HepG2 (cell line): Measurements from ENCODE around the gene SRPK3. TPM values are rescaled to one million over a fixed set of nuclear protein-coding genes. Genes with fewer than 3 reads are reported as not detected.
A peak's percentile ranks its signal among the peaks of the same experiment; 100 is the strongest.

Experiments used
- ETV5 ChIP-seq: IDR thresholded peaks from 2 replicates; pipeline ENCODE4 v1.6.1; 2018; ENCODE audit warnings: missing biosample characterization, missing genetic modification reagents, inconsistent platforms, borderline replicate concordance
- HCFC1 ChIP-seq: fragments of 150-350 bp; IDR thresholded peaks from 2 replicates; pipeline ENCODE4 v1.6.1; 2014; ENCODE audit warnings: low read depth, low read length
- SCMH1 ChIP-seq: sonication (generic); formaldehyde crosslinking; IDR thresholded peaks from 2 replicates; pipeline ENCODE4 v1.9.0; 2021; ENCODE audit warnings: missing genetic modification reagents, mild to moderate bottlenecking, borderline replicate concordance
- TAF1 ChIP-seq: sonication (generic); formaldehyde crosslinking; IDR thresholded peaks from 2 replicates; pipeline ENCODE4 v1.4.0; 2020; ENCODE audit warnings: missing genetic modification reagents
- TCF7L2 ChIP-seq: IDR thresholded peaks from 2 replicates; pipeline ENCODE4 v1.6.1; 2011; ENCODE audit warnings: mild to moderate bottlenecking, low read depth, low read length, moderate library complexity
- TMF1 ChIP-seq: sonication (generic); formaldehyde crosslinking; IDR thresholded peaks from 2 replicates; pipeline ENCODE4 v1.8.1; 2022; ENCODE audit warnings: low read depth, missing genetic modification reagents
- TOPORS ChIP-seq: sonication (generic); formaldehyde crosslinking; IDR thresholded peaks from 2 replicates; pipeline ENCODE4 v1.8.0; 2023; ENCODE audit warnings: mild to moderate bottlenecking, missing genetic modification reagents
- YY1 ChIP-seq: IDR thresholded peaks from 2 replicates; pipeline ENCODE4 v1.6.1; 2011; ENCODE audit warnings: low read length, low read depth, moderate library complexity, mild to moderate bottlenecking; ENCODE audit not compliant: insufficient read depth, insufficient replicate concordance
- ZNF274 ChIP-seq: sonication (generic); formaldehyde crosslinking; IDR thresholded peaks from 2 replicates; pipeline ENCODE4 v1.5.1; 2020; ENCODE audit warnings: mild to moderate bottlenecking, missing genetic modification reagents
- ZNF709 ChIP-seq: sonication (generic); formaldehyde crosslinking; IDR thresholded peaks from 2 replicates; pipeline ENCODE4 v1.5.0; 2020; ENCODE audit warnings: mild to moderate bottlenecking, missing genetic modification reagents
- polyA plus RNA-seq, 8 experiments: library from polyadenylated mRNA; depleted of rRNA in 3 of 8; stranded (reverse) in 7 of 8; unstranded in 1 of 8; fragments of >200 nt; fragmentation: Illumina TruSeq in 4 of 8; extraction: Trizol in 4 of 8; gene quantifications; 2 replicates each; pipeline versions ENCODE4 v1.2.1 to v1.2.3, GENCODE V29; 2011 to 2016; ENCODE audit warnings: low read depth in 4 of 8, missing spikeins in 1 of 8, mixed read lengths in 1 of 8; ENCODE audit not compliant: insufficient read depth in 1 of 8
- total RNA-seq, 5 experiments: library from RNA; depleted of rRNA; stranded (reverse); fragments of >200 nt; fragmentation: Illumina TruSeq; extraction: Trizol; gene quantifications; 2 replicates each; pipeline ENCODE4 v1.2.3, GENCODE V29; 2016; ENCODE audit warnings: low read depth in 1 of 5
- TF ChIP-seq, protein P1 (sequence below), 2 experiments: sonication (generic) in 1 of 2; formaldehyde crosslinking in 1 of 2; IDR thresholded peaks; 2 replicates each; pipeline versions ENCODE4 v1.6.1 to v1.9.0; 2014 to 2022; ENCODE audit warnings: antibody characterized with exemption in 1 of 2, borderline replicate concordance in 1 of 2, inconsistent platforms in 1 of 2, low read depth in 1 of 2, missing genetic modification reagents in 1 of 2
- TF ChIP-seq, protein P2 (sequence below): sonication (generic); formaldehyde crosslinking; IDR thresholded peaks from 2 replicates; pipeline ENCODE4 v1.4.0; 2020; ENCODE audit warnings: missing genetic modification reagents
- TF ChIP-seq, protein P3 (sequence below), 2 experiments: fragments of 450-650 bp in 1 of 2; sonication (generic) in 1 of 2; formaldehyde crosslinking; IDR thresholded peaks; 2 replicates each; pipeline versions ENCODE4 v1.5.0 to v1.8.0; 2020 to 2022; ENCODE audit warnings: mild to moderate bottlenecking in 1 of 2, missing genetic modification reagents in 1 of 2
- TF ChIP-seq, protein P4 (sequence below): sonication (generic); formaldehyde crosslinking; IDR thresholded peaks from 2 replicates; pipeline ENCODE4 v1.8.1; 2022; ENCODE audit warnings: mild to moderate bottlenecking, missing genetic modification reagents
- TF ChIP-seq, protein P5 (sequence below): sonication (generic); formaldehyde crosslinking; IDR thresholded peaks from 2 replicates; pipeline ENCODE4 v1.9.0; 2021; ENCODE audit warnings: missing genetic modification reagents, borderline replicate concordance

Gene SRPK3
- total and polyA plus RNA-seq, 2 of the 13 experiments (the other 11 are each of a cell fraction or from before 2014, with no cell fraction given) = 0.22 to 0.30 TPM

DNA sequence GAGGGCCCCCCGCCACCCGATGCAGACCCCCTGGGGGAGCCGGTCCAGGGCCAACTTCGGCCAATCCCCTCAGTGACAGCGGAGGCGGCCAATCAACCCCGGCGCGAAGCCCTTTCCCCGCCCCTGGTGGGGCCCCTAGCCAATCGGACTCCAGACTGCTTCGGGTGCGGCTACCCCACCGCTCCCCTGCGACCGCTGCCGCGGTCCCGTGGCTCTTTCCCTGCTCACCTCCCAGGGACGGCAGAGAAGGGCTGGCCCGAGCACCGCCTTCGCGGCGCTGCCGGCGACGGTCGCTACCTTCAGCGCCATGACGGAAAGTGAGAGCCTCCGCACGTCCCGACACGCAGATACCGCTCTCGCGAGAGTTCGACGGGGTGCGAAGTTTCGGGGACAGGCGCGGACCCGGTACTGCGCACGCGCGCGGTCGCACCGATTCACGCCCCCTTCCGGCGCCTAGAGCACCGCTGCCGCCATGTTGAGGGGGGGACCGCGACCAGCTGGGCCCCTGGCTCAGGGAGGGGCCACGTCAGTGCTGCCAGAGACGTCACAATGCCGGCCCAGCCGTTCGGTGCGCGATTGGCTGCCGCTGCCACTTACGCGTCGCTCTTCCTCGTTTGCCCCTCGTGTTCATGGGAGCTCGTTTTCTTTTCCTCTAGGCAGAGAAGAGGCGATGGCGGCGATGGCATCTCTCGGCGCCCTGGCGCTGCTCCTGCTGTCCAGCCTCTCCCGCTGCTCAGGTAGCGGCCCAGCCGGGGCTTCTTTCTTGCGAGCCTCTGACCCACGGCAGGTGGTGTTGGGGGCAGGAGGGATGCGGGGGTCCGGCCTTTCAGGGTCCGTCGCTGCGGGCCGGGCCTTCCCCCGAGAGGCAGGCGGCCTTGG is 13.4 kb downstream of the SRPK3 start, which contains the start of the genes IDH3G and SSR4 (continued):
- TF ChIP-seq, protein P1, sequence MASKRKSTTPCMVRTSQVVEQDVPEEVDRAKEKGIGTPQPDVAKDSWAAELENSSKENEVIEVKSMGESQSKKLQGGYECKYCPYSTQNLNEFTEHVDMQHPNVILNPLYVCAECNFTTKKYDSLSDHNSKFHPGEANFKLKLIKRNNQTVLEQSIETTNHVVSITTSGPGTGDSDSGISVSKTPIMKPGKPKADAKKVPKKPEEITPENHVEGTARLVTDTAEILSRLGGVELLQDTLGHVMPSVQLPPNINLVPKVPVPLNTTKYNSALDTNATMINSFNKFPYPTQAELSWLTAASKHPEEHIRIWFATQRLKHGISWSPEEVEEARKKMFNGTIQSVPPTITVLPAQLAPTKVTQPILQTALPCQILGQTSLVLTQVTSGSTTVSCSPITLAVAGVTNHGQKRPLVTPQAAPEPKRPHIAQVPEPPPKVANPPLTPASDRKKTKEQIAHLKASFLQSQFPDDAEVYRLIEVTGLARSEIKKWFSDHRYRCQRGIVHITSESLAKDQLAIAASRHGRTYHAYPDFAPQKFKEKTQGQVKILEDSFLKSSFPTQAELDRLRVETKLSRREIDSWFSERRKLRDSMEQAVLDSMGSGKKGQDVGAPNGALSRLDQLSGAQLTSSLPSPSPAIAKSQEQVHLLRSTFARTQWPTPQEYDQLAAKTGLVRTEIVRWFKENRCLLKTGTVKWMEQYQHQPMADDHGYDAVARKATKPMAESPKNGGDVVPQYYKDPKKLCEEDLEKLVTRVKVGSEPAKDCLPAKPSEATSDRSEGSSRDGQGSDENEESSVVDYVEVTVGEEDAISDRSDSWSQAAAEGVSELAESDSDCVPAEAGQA (IDR thresholded peaks at IDR 0.05; ENCODE audit: low read depth) = peak; percentile 97
- TF ChIP-seq, protein P1 (CRISPR knock-in tag; IDR thresholded peaks at IDR 0.05; ENCODE audit: borderline replicate concordance) = no peak; the same call in 1 of the 2 replicates
- TF ChIP-seq, protein P2, sequence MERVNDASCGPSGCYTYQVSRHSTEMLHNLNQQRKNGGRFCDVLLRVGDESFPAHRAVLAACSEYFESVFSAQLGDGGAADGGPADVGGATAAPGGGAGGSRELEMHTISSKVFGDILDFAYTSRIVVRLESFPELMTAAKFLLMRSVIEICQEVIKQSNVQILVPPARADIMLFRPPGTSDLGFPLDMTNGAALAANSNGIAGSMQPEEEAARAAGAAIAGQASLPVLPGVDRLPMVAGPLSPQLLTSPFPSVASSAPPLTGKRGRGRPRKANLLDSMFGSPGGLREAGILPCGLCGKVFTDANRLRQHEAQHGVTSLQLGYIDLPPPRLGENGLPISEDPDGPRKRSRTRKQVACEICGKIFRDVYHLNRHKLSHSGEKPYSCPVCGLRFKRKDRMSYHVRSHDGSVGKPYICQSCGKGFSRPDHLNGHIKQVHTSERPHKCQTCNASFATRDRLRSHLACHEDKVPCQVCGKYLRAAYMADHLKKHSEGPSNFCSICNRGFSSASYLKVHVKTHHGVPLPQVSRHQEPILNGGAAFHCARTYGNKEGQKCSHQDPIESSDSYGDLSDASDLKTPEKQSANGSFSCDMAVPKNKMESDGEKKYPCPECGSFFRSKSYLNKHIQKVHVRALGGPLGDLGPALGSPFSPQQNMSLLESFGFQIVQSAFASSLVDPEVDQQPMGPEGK (CRISPR knock-in tag) = peak; percentile 99
- TF ChIP-seq TAF1 (CRISPR knock-in tag) (peak; percentile 67), TCF7L2 (no peak), TOPORS (CRISPR knock-in tag) (0 out of 2 replicates have a peak, but pooled peaks have one; percentile 59), ETV5 (peak; percentile 57; the same call in 1 of the 2 replicates), YY1 (peak; percentile 94), HCFC1 (0 out of 2 replicates have a peak, but pooled peaks have one; percentile 15), ZNF709 (peak; percentile 75; the same call in 1 of the 2 replicates), TMF1 (CRISPR knock-in tag) (peak; percentile 49; the same call in 1 of the 2 replicates), ZNF274 (CRISPR knock-in tag) (peak; percentile 55; the same call in 1 of the 2 replicates), SCMH1 (no peak)
- TF ChIP-seq, protein P3, sequence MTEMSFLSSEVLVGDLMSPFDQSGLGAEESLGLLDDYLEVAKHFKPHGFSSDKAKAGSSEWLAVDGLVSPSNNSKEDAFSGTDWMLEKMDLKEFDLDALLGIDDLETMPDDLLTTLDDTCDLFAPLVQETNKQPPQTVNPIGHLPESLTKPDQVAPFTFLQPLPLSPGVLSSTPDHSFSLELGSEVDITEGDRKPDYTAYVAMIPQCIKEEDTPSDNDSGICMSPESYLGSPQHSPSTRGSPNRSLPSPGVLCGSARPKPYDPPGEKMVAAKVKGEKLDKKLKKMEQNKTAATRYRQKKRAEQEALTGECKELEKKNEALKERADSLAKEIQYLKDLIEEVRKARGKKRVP (CRISPR knock-in tag; IDR thresholded peaks at IDR 0.05) = peak in 1 of 2 experiments; percentile 29; a peak in 1 of 4 replicates
- TF ChIP-seq, protein P4, sequence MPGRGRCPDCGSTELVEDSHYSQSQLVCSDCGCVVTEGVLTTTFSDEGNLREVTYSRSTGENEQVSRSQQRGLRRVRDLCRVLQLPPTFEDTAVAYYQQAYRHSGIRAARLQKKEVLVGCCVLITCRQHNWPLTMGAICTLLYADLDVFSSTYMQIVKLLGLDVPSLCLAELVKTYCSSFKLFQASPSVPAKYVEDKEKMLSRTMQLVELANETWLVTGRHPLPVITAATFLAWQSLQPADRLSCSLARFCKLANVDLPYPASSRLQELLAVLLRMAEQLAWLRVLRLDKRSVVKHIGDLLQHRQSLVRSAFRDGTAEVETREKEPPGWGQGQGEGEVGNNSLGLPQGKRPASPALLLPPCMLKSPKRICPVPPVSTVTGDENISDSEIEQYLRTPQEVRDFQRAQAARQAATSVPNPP (CRISPR knock-in tag) = 0 out of 2 replicates have a peak, but pooled peaks have one; percentile 42
- TF ChIP-seq, protein P5, sequence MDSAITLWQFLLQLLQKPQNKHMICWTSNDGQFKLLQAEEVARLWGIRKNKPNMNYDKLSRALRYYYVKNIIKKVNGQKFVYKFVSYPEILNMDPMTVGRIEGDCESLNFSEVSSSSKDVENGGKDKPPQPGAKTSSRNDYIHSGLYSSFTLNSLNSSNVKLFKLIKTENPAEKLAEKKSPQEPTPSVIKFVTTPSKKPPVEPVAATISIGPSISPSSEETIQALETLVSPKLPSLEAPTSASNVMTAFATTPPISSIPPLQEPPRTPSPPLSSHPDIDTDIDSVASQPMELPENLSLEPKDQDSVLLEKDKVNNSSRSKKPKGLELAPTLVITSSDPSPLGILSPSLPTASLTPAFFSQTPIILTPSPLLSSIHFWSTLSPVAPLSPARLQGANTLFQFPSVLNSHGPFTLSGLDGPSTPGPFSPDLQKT (CRISPR knock-in tag) = no peak
